DOHH2 (cell line): ENCODE data around the gene DPP10.

Source experiments
- CTCF ChIP-seq: fragments of 200-600 bp; sonication (generic); IDR thresholded peaks from one replicate; pipeline ENCODE4 v1.5.1; 2014; ENCODE audit warnings: antibody characterized with exemption, mild to moderate bottlenecking, low read depth, low read length; ENCODE audit not compliant: poor library complexity, severe bottlenecking
- EZH2phosphoT487 ChIP-seq: fragments of 200-600 bp; sonication (generic); IDR thresholded peaks from 2 replicates; pipeline ENCODE4 v1.6.1; 2017; ENCODE audit warnings: borderline replicate concordance, mild to moderate bottlenecking, antibody characterized with exemption, low read length, moderate library complexity, mixed read lengths

GRCh38 chr2:114542695-114543094, 100.3 kb downstream of the DPP10 start:
- TF ChIP-seq CTCF (no peak), EZH2phosphoT487 (no peak)
